Activated B cell treated with CpG ODN at 0.5 μM for 24 hours (primary cell): Measurements from ENCODE around the gene USP12. TPM values are rescaled to one million over a fixed set of nuclear protein-coding genes. Genes with fewer than 3 reads are reported as not detected.

Source experiments
- ATAC-seq: fragments of 200-7000 bp; cut with Tn5 transposase; one replicate; pipeline ENCODE4 v1.10.0; 2021; ENCODE audit warnings: low read depth, mild to moderate bottlenecking, moderate library complexity
- CTCF ChIA-PET: fragments of 350-600 bp; sonication (Branson Sonifier 250); formaldehyde crosslinking; loops from one replicate; lab custom pipeline; 2021; ENCODE audit warnings: antibody characterized with exemption; lab: Charles Lee
- POLR2A ChIA-PET: fragments of 350-600 bp; sonication (Branson Sonifier 250); formaldehyde crosslinking; loops from one replicate; lab custom pipeline; 2021; ENCODE audit warnings: antibody characterized with exemption; lab: Charles Lee
- DNase-seq: peaks from one replicate; pipeline ENCODE4 v3.0.0; 2022
- H3K27ac Mint-ChIP-seq: one replicate; pipeline ENCODE4 v1.8.0; 2020; ENCODE audit warnings: mixed read lengths
- H3K27me3 Mint-ChIP-seq: one replicate; pipeline ENCODE4 v1.8.0; 2021; ENCODE audit warnings: mixed read lengths
- H3K36me3 Mint-ChIP-seq: one replicate; pipeline ENCODE4 v1.8.0; 2021; ENCODE audit warnings: low read depth, mixed read lengths
- H3K4me1 Mint-ChIP-seq: one replicate; pipeline ENCODE4 v1.8.0; 2021; ENCODE audit warnings: mixed read lengths
- H3K4me3 Mint-ChIP-seq: one replicate; pipeline ENCODE4 v1.8.0; 2020; ENCODE audit warnings: mild to moderate bottlenecking, mixed read lengths
- H3K9me3 Mint-ChIP-seq: one replicate; pipeline ENCODE4 v1.8.0; 2020; ENCODE audit warnings: mixed read lengths
- intact Hi-C: fragments of 100-400 bp; cut with micrococcal nuclease; formaldehyde crosslinking; loops from one replicate; pipeline ENCODE4 v1.15.1; 2024
- total RNA-seq: library from RNA; stranded (reverse); gene quantifications from 2 replicates; pipeline ENCODE4 v1.2.3, GENCODE V29; 2022
- TF ChIP-seq, protein P1 (sequence below): fragments of 200-600 bp; IDR thresholded peaks from one replicate; pipeline ENCODE4 v1.8.0; 2022; ENCODE audit warnings: antibody characterized with exemption, mild to moderate bottlenecking

The USP12 gene
- total RNA-seq, 1 donor from 2014 or later: 58.8 TPM

DNA sequence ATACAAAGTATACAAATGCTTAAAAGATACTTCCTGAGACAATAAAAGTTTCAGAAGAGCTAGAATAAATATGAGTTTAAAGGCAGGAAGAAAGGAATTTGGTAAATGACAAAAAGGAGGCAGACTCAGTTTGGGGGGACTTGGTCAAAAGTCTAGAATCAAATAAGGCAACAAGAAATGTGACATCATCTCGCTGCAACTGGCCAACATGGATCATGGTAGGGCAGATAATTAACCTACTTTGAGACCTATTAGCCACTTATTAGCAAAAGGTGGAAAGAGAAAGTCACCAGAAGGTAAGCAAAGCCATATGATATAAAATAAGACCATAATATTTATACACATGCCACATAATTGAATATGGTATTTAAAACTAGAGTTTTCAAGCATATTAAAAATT is 5.3 kb downstream of the USP12 start:
- no peak overlapping the region for H3K4me3 Mint-ChIP-seq
- no peak overlapping the region for H3K27ac Mint-ChIP-seq
- no peak for ATAC-seq
- POLR2A ChIA-PET: no interaction called here
- peaks cover 20% of the 10 kb centered on the region for H3K36me3 Mint-ChIP-seq
- no peaks in the 10 kb centered on the region for H3K27me3 Mint-ChIP-seq
- TF ChIP-seq, protein P1, sequence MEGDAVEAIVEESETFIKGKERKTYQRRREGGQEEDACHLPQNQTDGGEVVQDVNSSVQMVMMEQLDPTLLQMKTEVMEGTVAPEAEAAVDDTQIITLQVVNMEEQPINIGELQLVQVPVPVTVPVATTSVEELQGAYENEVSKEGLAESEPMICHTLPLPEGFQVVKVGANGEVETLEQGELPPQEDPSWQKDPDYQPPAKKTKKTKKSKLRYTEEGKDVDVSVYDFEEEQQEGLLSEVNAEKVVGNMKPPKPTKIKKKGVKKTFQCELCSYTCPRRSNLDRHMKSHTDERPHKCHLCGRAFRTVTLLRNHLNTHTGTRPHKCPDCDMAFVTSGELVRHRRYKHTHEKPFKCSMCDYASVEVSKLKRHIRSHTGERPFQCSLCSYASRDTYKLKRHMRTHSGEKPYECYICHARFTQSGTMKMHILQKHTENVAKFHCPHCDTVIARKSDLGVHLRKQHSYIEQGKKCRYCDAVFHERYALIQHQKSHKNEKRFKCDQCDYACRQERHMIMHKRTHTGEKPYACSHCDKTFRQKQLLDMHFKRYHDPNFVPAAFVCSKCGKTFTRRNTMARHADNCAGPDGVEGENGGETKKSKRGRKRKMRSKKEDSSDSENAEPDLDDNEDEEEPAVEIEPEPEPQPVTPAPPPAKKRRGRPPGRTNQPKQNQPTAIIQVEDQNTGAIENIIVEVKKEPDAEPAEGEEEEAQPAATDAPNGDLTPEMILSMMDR: no peak
- H3K4me1 Mint-ChIP-seq: peaks cover 76% of the 10 kb centered on the region
- no peaks in the 10 kb centered on the region for H3K9me3 Mint-ChIP-seq
- CTCF ChIA-PET: no interaction called here
- intact Hi-C loops: loop anchor here (1.0 kb wide), 1 partner anchor 12 kb away; no protein-coding TSS in a partner anchor
- DNase-seq: no peak

DNA sequence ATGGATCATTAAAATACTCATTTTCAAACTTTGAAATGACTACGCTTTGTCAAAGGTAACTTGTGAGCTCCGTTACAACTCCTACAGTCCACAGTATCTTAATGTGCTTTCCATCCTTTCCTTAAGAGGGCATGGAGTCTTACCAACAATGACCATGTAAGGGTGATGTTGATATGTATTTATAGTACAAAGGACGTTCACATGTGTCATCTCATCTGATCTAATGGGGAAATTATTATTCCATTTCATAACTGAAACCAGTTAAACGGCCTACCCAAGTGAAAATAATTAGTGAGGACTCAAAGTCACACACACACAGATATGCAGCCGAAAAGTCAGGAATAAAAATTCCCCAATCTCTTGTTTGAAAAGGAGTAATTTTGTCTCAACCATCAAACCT is 9.6 kb downstream of the USP12 start:
- Mint-ChIP-seq H3K27me3 (no peaks in the 10 kb centered on the region), H3K27ac (no peak overlapping the region), H3K9me3 (no peaks in the 10 kb centered on the region), H3K4me3 (peak overlapping the region; percentile 33), H3K36me3 (peaks cover 14% of the 10 kb centered on the region), H3K4me1 (peaks cover 77% of the 10 kb centered on the region)
- ATAC-seq (peak; percentile 28), DNase-seq (no peak)
- intact Hi-C loops: loop anchor here (1.0 kb wide), 1 partner anchor 8 kb away; no protein-coding TSS in a partner anchor
- TF ChIP-seq, protein P1: no peak
- CTCF ChIA-PET: interaction anchor here (1.1 kb wide), 1 partner anchor 10 kb away, joined by 3 read pairs; no protein-coding TSS in a partner anchor
- POLR2A ChIA-PET: interaction anchor here (1.5 kb wide), 1 partner anchor 9 kb away, joined by 6 read pairs; no protein-coding TSS in a partner anchor

DNA sequence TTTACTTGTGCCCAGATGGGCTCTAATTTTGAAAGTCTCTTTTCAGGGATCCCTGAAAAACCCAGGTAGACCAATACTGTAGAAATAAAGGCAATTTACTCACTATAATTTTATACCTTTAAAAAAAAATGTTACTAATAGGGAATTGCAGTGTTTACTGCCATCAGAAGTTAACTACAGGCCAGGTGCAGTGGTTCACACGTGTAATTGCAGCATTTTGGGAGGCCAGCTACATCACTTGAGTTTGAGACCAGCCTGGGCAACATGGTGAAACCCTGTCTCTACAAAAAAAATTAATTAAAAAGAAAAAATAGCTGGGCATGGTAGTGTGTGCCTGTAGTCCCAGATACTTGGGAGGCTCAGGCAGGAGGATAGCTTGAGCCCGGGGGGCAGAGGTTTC is 10.2 kb downstream of the USP12 start:
- ChIA-PET POLR2A (interaction anchor here (1.5 kb wide), 1 partner anchor 9 kb away, joined by 6 read pairs; no protein-coding TSS in a partner anchor), CTCF (interaction anchor here (1.1 kb wide), 1 partner anchor 9 kb away, joined by 3 read pairs; no protein-coding TSS in a partner anchor)
- Mint-ChIP-seq H3K9me3 (peaks cover 2% of the 10 kb centered on the region), H3K4me1 (peaks cover 76% of the 10 kb centered on the region), H3K27ac (no peak overlapping the region), H3K27me3 (no peaks in the 10 kb centered on the region), H3K36me3 (peaks cover 18% of the 10 kb centered on the region), H3K4me3 (no peak overlapping the region)
- TF ChIP-seq, protein P1: no peak
- intact Hi-C loops: no loop called here
- DNase-seq (no peak), ATAC-seq (no peak)

DNA sequence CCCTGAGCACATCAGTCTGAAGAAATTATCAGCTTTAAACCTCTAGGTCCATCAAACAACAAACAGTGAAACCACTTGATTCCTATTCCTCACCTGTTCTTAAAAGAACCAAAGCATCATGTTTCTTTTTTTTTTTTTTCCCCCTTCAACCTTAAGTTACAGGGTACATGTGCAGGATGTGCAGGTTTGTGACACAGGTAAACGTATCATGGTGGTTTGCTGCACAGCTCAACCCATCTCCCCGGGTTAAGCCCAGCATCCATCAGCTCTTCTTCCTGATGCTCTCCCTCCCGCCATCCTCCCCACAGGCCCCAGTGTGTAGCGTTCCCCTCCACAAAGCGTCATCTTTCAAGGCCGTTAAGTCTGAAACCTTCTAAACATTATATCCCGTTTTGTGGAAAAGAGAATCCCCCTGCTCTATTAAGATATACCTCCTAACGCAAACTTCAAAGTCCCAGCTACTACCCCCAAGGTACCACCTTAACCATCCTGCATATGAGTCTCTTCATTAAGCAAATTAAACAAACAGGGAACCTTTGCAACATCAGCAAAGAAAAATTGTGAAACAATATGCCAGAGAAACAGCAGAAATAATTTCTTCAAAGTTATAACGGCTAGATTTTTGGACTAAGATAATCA is 10.8 kb downstream of the USP12 start:
- Mint-ChIP-seq H3K4me1 (peaks cover 76% of the 10 kb centered on the region), H3K27me3 (no peaks in the 10 kb centered on the region), H3K36me3 (peaks cover 24% of the 10 kb centered on the region), H3K27ac (no peak overlapping the region), H3K4me3 (peak overlapping the region; percentile 17), H3K9me3 (peaks cover 7% of the 10 kb centered on the region)
- intact Hi-C loops: loop anchor here (1.0 kb wide), 1 partner anchor 9 kb away; no protein-coding TSS in a partner anchor
- TF ChIP-seq, protein P1: no peak
- ATAC-seq (peak; percentile 28), DNase-seq (no peak)
- CTCF ChIA-PET: no interaction called here
- POLR2A ChIA-PET: interaction anchor here (0.6 to 1.5 kb wide), 4 partner anchors 9 to 91 kb away, joined by 3 to 6 read pairs (median 4); no protein-coding TSS in a partner anchor
